ENCODE data around the gene MPP4.

- TF ChIP-seq CTCF (conservative IDR thresholded peaks at IDR 0.05 in 1 of 2, IDR thresholded peaks at IDR 0.05 in 1 of 2; ENCODE audit: extremely low read depth in 1 of 2, insufficient read depth in 1 of 2, low read depth in 1 of 2, low read length in 2 of 2) (peak in 1 of 2 donors; percentile 10), EZH2 (IDR thresholded peaks at IDR 0.05; ENCODE audit: borderline replicate concordance, low read length) (no peak)
Observed at GRCh38 chr2:201707753-201708152, 9.3 kb upstream of the MPP4 start.
